Neural cell (in vitro differentiated cells): ENCODE results near the gene SLC35E3. TPM values are rescaled to one million over a fixed set of nuclear protein-coding genes. Genes with fewer than 3 reads are reported as not detected.

ENCODE experiments used
- H2AFZ ChIP-seq: fragments of 200-600, 300-800 bp; sonication (generic), shearing (Covaris generic); 2 replicates; pipeline ENCODE4 v1.6.0; 2014; ENCODE audit warnings: low read depth, mild to moderate bottlenecking, antibody characterized with exemption, low read length, moderate library complexity
- H3F3A ChIP-seq: fragments of 200-600 bp; shearing (Covaris generic); 2 replicates; pipeline ENCODE4 v1.6.1; 2016; ENCODE audit warnings: mild to moderate bottlenecking, moderate library complexity, mixed read lengths, antibody characterized with exemption, low read length; ENCODE audit not compliant: insufficient read depth, poor library complexity, severe bottlenecking
- H3K27ac ChIP-seq: fragments of 200-600, 300-800 bp; sonication (generic), shearing (Covaris generic); 2 replicates; pipeline ENCODE4 v1.5.1; 2014; ENCODE audit warnings: mild to moderate bottlenecking, low read length, moderate library complexity
- H3K27me3 ChIP-seq: fragments of 300-800, 200-600 bp; sonication (generic), shearing (Covaris generic); 2 replicates; pipeline ENCODE4 v1.6.0; 2014; ENCODE audit warnings: mild to moderate bottlenecking, low read depth, low read length, moderate library complexity; ENCODE audit not compliant: insufficient read depth
- H3K36me3 ChIP-seq: fragments of 300-800, 200-600 bp; sonication (generic), shearing (Covaris generic); 2 replicates; pipeline ENCODE4 v1.5.1; 2014; ENCODE audit warnings: mild to moderate bottlenecking, antibody characterized with exemption, low read length, moderate library complexity; ENCODE audit not compliant: insufficient read depth
- H3K4me2 ChIP-seq: fragments of 300-800, 200-600 bp; sonication (generic), shearing (Covaris generic); 2 replicates; pipeline ENCODE4 v1.6.0; 2014; ENCODE audit warnings: mild to moderate bottlenecking, low read length
- H3K4me3 ChIP-seq: fragments of 300-800, 200-600 bp; sonication (generic), shearing (Covaris generic); 2 replicates; pipeline ENCODE4 v1.5.1; 2014; ENCODE audit warnings: mild to moderate bottlenecking, low read length, moderate library complexity
- H3K79me2 ChIP-seq: fragments of 200-600 bp; shearing (Covaris generic); replicated peaks from 2 replicates; pipeline ENCODE4 v1.6.0; 2014; ENCODE audit warnings: mild to moderate bottlenecking, low read length, moderate library complexity; ENCODE audit not compliant: insufficient read depth
- H3K9ac ChIP-seq: fragments of 300-800, 200-600 bp; sonication (generic), shearing (Covaris generic); 2 replicates; pipeline ENCODE4 v1.6.1; 2016; ENCODE audit warnings: mild to moderate bottlenecking, low read length, mixed read lengths
- H3K9me2 ChIP-seq: fragments of 200-600 bp; shearing (Covaris generic); 2 replicates; pipeline ENCODE4 v1.6.1; 2016; ENCODE audit warnings: mild to moderate bottlenecking, low read length, mixed read lengths; ENCODE audit not compliant: insufficient read depth
- H3K9me3 ChIP-seq: fragments of 200-600, 300-800 bp; sonication (generic), shearing (Covaris generic); 2 replicates; pipeline ENCODE4 v1.6.1; 2016; ENCODE audit warnings: mild to moderate bottlenecking, mixed run types, low read length, moderate library complexity, mixed read lengths
- H4K20me1 ChIP-seq: fragments of 200-600 bp; shearing (Covaris generic); 2 replicates; pipeline ENCODE4 v1.6.1; 2016; ENCODE audit warnings: mild to moderate bottlenecking, mixed run types; ENCODE audit not compliant: insufficient read depth
- EP300 ChIP-seq: fragments of 450-650 bp; conservative IDR thresholded peaks from 2 replicates; pipeline ENCODE4 v1.6.1; 2014; ENCODE audit warnings: antibody characterized with exemption, mild to moderate bottlenecking, moderate library complexity; ENCODE audit not compliant: poor library complexity, severe bottlenecking
- EZH2 ChIP-seq: fragments of 200-600, 300-800 bp; shearing (Covaris generic), sonication (generic); IDR thresholded peaks from 2 replicates; pipeline ENCODE4 v1.6.1; 2014; ENCODE audit warnings: antibody characterized with exemption, low read length, borderline replicate concordance, mild to moderate bottlenecking; ENCODE audit not compliant: insufficient read depth, poor library complexity, severe bottlenecking
- MXI1 ChIP-seq: fragments of 450-650 bp; conservative IDR thresholded peaks from 2 replicates; pipeline ENCODE4 v1.6.1; 2014; ENCODE audit warnings: antibody characterized with exemption, mild to moderate bottlenecking; ENCODE audit not compliant: poor library complexity, severe bottlenecking
- POLR2AphosphoS5 ChIP-seq: IDR thresholded peaks from 2 replicates; pipeline ENCODE4 v1.6.1; 2012
- RAD21 ChIP-seq: fragments of 450-650 bp; conservative IDR thresholded peaks from 2 replicates; pipeline ENCODE4 v1.6.1; 2014; ENCODE audit warnings: antibody characterized with exemption, mild to moderate bottlenecking, moderate library complexity
- SMC3 ChIP-seq: fragments of 450-650 bp; conservative IDR thresholded peaks from 2 replicates; pipeline ENCODE4 v1.6.1; 2014; ENCODE audit warnings: antibody characterized with exemption, mild to moderate bottlenecking, moderate library complexity; ENCODE audit not compliant: poor library complexity
- TAF1 ChIP-seq: IDR thresholded peaks from 2 replicates; pipeline ENCODE4 v1.6.1; 2012; ENCODE audit warnings: low read depth
- polyA plus RNA-seq: library from polyadenylated mRNA; depleted of rRNA; stranded (reverse); fragments of >200 nt; gene quantifications from 2 replicates; pipeline ENCODE4 v1.2.3, GENCODE V29; 2014
- TF ChIP-seq, protein P1 (sequence below): fragments of 450-650 bp; IDR thresholded peaks from 2 replicates; pipeline ENCODE4 v1.5.1; 2014; ENCODE audit warnings: antibody characterized with exemption, mild to moderate bottlenecking, moderate library complexity; ENCODE audit not compliant: poor library complexity, severe bottlenecking
- TF ChIP-seq, protein P2 (sequence below): IDR thresholded peaks from 2 replicates; pipeline ENCODE4 v1.6.1; 2012; ENCODE audit warnings: borderline replicate concordance

The SLC35E3 gene
- polyA plus RNA-seq, 1 donor from 2014 or later: 10.5 TPM

DNA sequence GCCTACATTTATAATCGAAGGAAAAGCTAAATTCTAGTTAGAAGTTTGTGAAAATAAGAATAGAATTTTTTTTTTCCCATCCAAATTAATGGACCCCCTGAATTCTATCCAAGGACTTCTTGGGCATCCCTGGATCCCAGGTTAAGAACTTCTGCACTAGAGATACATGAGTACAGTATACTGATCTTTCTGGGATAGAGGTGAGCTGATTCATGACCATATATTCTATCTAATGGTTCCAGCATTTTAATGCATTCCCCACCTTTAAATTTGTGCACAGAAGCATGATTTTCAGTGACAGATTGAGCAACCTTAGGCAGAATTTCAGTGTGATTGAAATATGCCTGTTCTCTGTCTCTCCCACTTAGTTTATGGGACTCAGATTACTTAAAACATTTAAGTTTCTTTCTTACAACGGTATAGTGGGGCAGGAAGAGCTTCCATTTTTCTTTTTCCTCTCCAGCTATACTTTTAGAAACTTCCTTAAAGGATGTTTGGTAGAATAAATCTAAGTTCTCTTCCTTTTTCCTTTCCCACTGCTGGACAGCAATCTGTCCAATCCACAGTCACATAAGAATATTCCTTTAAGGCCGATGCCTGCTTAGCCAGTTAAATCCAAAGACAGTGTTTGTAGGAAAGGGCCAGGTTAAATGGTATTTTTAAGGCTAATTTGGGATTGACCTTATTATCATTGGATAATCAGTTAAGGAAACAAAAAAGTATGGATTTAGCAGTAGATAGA, 68.7 kb downstream of the SLC35E3 start:
- H3K27ac ChIP-seq: no peak overlapping the region
- H3K9me2 ChIP-seq: no peaks in the 10 kb centered on the region
- H3K9ac ChIP-seq: no peak overlapping the region
- no peaks in the 10 kb centered on the region for H3K27me3 ChIP-seq
- H3K4me2 ChIP-seq: no peak overlapping the region
- H3K36me3 ChIP-seq: peaks cover 8% of the 10 kb centered on the region
- no peak overlapping the region for H3K4me3 ChIP-seq
- peaks cover 28% of the 10 kb centered on the region for H3K79me2 ChIP-seq
- H3F3A ChIP-seq: no peaks in the 10 kb centered on the region
- TF ChIP-seq EZH2 (no peak), TAF1 (no peak), SMC3 (no peak), MXI1 (no peak), EP300 (no peak), POLR2AphosphoS5 (no peak), RAD21 (no peak)
- TF ChIP-seq, protein P1, sequence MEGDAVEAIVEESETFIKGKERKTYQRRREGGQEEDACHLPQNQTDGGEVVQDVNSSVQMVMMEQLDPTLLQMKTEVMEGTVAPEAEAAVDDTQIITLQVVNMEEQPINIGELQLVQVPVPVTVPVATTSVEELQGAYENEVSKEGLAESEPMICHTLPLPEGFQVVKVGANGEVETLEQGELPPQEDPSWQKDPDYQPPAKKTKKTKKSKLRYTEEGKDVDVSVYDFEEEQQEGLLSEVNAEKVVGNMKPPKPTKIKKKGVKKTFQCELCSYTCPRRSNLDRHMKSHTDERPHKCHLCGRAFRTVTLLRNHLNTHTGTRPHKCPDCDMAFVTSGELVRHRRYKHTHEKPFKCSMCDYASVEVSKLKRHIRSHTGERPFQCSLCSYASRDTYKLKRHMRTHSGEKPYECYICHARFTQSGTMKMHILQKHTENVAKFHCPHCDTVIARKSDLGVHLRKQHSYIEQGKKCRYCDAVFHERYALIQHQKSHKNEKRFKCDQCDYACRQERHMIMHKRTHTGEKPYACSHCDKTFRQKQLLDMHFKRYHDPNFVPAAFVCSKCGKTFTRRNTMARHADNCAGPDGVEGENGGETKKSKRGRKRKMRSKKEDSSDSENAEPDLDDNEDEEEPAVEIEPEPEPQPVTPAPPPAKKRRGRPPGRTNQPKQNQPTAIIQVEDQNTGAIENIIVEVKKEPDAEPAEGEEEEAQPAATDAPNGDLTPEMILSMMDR: no peak
- TF ChIP-seq, protein P2, sequence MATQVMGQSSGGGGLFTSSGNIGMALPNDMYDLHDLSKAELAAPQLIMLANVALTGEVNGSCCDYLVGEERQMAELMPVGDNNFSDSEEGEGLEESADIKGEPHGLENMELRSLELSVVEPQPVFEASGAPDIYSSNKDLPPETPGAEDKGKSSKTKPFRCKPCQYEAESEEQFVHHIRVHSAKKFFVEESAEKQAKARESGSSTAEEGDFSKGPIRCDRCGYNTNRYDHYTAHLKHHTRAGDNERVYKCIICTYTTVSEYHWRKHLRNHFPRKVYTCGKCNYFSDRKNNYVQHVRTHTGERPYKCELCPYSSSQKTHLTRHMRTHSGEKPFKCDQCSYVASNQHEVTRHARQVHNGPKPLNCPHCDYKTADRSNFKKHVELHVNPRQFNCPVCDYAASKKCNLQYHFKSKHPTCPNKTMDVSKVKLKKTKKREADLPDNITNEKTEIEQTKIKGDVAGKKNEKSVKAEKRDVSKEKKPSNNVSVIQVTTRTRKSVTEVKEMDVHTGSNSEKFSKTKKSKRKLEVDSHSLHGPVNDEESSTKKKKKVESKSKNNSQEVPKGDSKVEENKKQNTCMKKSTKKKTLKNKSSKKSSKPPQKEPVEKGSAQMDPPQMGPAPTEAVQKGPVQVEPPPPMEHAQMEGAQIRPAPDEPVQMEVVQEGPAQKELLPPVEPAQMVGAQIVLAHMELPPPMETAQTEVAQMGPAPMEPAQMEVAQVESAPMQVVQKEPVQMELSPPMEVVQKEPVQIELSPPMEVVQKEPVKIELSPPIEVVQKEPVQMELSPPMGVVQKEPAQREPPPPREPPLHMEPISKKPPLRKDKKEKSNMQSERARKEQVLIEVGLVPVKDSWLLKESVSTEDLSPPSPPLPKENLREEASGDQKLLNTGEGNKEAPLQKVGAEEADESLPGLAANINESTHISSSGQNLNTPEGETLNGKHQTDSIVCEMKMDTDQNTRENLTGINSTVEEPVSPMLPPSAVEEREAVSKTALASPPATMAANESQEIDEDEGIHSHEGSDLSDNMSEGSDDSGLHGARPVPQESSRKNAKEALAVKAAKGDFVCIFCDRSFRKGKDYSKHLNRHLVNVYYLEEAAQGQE: no peak
- no peak overlapping the region for H2AFZ ChIP-seq
- H3K9me3 ChIP-seq: no peaks in the 10 kb centered on the region
- no peaks in the 10 kb centered on the region for H4K20me1 ChIP-seq

DNA sequence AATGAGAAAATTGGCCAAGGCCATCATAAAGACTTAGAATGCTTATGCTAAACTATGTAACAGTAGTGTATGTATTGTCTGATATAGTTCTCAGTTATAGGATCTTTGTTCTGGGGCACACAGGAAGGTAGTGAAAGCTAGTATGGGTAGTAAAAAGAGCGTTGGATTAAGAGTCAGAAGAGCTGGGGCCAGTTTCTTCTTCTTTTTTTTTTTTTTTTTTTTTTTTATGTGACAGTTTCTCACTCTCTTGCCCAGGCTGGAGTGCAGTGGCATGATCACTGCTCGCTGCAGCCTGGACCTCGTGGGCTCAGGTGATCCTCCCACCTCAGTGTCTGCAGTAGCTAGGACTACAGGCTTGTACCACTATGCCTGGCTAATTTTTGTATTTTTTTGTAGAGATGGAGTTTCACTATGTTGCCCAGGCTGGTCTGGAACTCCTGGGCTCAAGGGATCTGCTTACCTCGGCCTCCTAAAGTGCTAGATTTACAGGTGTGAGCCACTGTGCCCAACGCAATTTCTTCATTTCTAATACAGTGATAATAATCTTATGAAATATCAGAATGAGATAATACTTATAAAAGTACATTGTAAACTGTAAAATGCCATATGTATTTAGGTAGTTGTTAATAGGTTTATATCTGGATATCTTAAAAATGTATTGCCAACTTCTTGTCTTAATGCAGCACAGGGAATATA, 69.4 kb downstream of the SLC35E3 start:
- TF ChIP-seq EZH2: no peak
- no peak for TF ChIP-seq EP300
- no peak for TF ChIP-seq MXI1
- TF ChIP-seq POLR2AphosphoS5: no peak
- TF ChIP-seq, protein P2: no peak
- no peak for TF ChIP-seq SMC3
- TF ChIP-seq, protein P1: no peak
- TF ChIP-seq RAD21: no peak
- TF ChIP-seq TAF1: no peak
- Histone ChIP-seq H3K9ac (no peak overlapping the region), H3K4me3 (no peak overlapping the region), H3K9me3 (no peaks in the 10 kb centered on the region), H3K4me2 (no peak overlapping the region), H4K20me1 (no peaks in the 10 kb centered on the region), H2AFZ (no peak overlapping the region), H3K36me3 (peaks cover 6% of the 10 kb centered on the region), H3K27ac (no peak overlapping the region), H3K79me2 (peaks cover 27% of the 10 kb centered on the region), H3K9me2 (no peaks in the 10 kb centered on the region), H3K27me3 (no peaks in the 10 kb centered on the region), H3F3A (no peaks in the 10 kb centered on the region)
